GM19193 (cell line): ENCODE results near the gene NKX1-2.
A peak's percentile ranks its signal among the peaks of the same experiment; 100 is the strongest.

Experiments used
- POLR2A ChIP-seq: IDR thresholded peaks from 4 replicates; pipeline ENCODE4 v1.6.1; 2011; ENCODE audit not compliant: insufficient read depth, insufficient read length; ENCODE audit errors: extremely low read depth

Gene NKX1-2

GRCh38 chr10:124446830-124447750 is 2.7 kb downstream of the NKX1-2 start:
- TF ChIP-seq POLR2A = no peak

DNA sequence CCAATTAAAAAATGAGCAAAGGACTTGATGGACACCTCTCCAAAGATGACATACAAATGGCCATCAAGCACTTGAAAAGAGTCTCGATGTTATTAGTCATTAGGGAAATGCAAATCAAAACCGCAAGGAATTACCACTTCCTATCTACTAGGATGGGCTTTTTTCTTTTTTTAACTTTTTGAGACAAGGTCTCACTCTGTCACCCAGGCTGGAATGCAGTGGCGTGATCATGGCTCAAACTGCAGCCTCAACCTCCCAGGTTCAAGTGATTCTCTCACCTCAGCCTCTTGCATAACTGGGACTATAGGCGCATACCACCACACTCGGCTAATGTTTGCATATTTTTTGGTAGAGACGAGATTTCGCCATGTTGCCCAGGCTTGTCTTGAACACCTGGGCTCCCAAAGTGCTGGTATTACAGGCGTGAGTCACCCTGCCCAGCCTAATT is 13.6 kb downstream of the NKX1-2 start:
- no peak for TF ChIP-seq POLR2A

DNA sequence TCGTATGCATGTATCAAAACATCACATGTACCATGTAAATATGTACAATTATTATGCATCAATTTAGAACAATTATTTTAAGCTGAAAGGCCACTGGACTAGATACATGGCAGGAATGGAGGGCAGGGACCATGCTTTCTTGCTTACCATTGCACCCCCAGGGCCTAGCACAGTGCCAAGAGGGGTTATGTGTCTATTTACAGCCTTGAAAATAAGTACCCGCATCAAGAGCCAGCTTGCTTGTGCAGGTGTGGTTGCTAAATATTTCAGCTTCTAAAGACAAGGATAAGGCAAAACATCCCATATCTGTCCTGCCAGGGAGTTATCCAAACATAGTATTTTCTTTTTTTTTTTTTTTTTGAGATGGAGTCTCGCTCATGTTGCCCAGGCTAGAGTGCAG is 16.4 kb downstream of the NKX1-2 start:
- TF ChIP-seq POLR2A = no peak

DNA sequence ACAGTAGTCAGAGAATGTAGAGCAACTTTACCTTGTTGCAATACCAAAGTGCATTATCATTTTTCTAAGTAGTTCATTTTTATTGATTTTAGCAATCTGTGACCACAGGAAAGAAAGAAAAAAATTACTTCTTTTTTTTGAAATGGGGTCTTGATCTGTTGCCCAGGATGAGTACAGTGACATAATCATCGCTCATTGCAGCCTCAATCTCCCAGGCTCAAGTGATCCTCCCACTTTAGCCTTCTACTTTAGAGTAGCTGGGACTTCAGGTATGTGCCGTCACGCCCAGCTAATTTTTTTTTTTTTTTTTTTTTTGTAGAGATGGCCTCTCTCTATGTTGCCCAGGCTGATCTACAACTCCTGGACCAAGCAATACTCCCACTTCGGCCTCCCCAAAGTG is 19.8 kb downstream of the NKX1-2 start:
- no peak for TF ChIP-seq POLR2A

DNA sequence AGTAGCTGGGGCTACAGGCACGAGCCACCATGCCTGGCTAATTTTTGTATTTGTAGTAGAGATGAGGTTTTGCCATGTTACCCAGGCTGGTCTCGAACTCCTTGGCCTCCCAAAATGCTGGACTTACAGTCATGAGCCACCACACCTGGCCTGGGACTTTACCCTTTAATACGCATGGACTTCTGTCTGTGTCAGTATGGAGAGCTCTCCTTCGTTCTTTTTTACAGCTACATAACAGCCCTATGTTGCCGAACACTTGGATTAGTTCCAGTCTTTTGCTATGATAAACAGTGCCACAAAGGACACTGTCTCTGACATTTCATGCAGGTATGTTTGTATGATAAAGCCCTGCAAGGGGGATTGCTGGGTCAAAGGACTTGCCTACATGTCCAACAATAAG is 20.3 kb downstream of the NKX1-2 start:
- TF ChIP-seq POLR2A = no peak

GRCh38 chr10:124428207-124428777 is 21.5 kb downstream of the NKX1-2 start:
- no peak for TF ChIP-seq POLR2A

GRCh38 chr10:124425227-124425962 is 24.4 kb downstream of the NKX1-2 start:
- no peak for TF ChIP-seq POLR2A

DNA sequence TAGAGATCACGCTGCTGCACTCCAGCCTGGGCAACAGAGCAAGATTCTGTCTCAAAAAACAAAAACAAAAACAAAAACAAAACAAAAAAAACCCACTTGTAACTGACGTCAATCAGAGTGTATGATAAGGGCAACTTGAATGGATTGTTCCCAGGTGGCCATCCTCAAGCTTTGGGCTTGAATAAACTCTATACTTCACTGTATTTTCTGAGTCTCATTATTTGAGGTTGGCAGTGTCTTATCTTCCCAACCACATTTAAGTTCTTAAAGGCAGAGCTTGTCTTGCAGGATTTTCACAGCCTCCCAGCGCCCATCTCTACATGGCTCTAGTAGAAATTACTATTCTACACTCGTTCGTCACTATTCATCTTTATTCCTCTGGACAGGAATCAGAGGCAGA is 26.0 kb downstream of the NKX1-2 start:
- TF ChIP-seq POLR2A = no peak

DNA sequence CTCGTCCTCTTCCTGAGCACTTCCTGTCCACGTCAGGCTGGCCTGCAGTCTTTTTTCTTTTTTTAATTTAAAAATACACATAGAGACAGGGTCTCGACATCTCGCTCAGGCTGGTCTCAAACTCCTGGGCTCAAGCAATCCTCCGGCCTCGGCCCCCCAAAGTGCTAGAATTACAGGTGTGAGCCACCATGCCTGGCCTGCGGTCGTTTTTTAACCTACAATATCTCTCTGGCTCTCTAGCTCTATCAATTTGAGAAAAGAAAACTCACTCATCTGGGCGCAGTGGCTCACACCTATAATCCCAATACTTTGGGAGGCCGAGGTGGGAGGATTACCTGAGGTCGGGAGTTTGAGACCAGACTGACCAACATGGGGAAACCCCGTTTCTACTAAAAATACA is 27.1 kb downstream of the NKX1-2 start:
- no peak for TF ChIP-seq POLR2A

DNA sequence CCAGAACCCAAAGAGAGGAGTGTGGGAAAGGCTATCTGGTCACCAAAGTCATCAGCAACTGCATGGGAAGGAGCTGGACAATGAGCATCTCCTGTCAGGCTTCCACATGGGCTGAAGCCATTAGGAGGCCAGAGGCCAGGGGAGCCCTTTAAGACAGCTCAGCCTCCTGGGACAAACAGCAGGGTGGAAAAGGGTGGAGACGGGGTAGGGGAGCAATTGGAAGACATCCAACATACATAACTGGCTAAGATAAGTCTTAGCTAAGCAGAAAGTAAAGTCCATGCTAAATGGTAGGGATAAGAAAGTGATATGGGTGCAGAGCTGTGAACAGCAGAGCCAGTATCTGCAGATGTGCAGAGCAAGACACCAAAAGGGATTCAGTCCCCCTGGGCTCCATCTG is 29.6 kb downstream of the NKX1-2 start:
- no peak for TF ChIP-seq POLR2A

DNA sequence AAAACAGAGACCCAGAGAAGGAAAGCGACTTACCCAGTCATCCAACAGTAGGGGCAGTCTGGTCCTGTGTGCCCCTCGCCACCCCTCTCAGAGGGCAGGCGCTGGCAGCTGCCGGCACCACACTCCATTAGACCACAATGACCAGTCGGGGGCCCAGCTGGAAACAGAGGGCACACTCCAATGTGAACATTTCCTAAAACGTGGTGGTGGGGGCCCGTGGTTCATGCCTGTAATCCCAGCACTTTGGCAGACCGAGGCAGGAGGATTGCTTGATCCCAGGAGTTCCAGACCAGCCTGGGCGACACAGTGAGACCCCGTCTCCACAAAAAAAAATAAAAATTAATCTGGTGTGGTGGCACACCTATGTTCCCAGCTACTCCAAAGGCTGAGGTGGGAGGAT is 30.2 kb downstream of the NKX1-2 start:
- no peak for TF ChIP-seq POLR2A

- TF ChIP-seq POLR2A = peak; percentile 66
These were observed 30.9 kb downstream of the NKX1-2 start, which contains the start of gene OAT for GRCh38 chr10:124418726-124419501. OAT (minus strand) TSS chr10:124418923; CDS start chr10:124412171, 6,752 bp downstream.

GRCh38 chr10:124417895-124418725 is 31.7 kb downstream of the NKX1-2 start:
- TF ChIP-seq POLR2A = no peak

DNA sequence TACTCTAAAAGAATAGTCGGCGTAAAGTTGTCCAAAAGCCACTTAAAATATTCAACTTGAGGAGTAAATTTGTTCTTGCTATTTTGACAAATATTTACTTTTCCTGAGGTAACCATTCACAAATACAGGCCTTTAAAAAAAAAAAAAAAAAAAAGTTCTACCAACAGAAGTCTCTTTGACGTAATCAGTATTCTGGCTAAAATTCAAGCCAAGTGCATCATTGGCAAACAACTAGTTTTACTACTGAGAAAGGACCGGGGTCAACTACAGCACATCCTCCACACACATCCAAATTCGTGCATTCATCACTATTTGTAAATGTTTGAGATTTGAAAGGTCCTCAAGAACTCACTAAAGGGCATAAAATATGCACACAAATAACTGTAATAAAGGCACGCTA is 33.1 kb downstream of the NKX1-2 start:
- TF ChIP-seq POLR2A = no peak
